Thyroid gland (tissue), 4 donors: ENCODE data around the gene HIRIP3.

Source experiments
- POLR2A ChIP-seq, 2 donors: fragments of 450-650 bp; IDR thresholded peaks; one replicate each; pipeline ENCODE4 v1.6.1; 2017; ENCODE audit warnings: antibody characterized with exemption in 2 of 2, mild to moderate bottlenecking in 2 of 2, moderate library complexity in 1 of 2
- TF ChIP-seq, protein P1 (sequence below), 6 experiments: fragments of 200-600 bp in 3 of 6; fragments of 450-650 bp in 3 of 6; sonication (generic) in 3 of 6; IDR thresholded peaks; one replicate each; pipeline ENCODE4 v1.5.1; 2016 to 2019; ENCODE audit warnings: antibody characterized with exemption in 6 of 6, mild to moderate bottlenecking in 2 of 6, inconsistent platforms in 1 of 6, moderate library complexity in 1 of 6

DNA sequence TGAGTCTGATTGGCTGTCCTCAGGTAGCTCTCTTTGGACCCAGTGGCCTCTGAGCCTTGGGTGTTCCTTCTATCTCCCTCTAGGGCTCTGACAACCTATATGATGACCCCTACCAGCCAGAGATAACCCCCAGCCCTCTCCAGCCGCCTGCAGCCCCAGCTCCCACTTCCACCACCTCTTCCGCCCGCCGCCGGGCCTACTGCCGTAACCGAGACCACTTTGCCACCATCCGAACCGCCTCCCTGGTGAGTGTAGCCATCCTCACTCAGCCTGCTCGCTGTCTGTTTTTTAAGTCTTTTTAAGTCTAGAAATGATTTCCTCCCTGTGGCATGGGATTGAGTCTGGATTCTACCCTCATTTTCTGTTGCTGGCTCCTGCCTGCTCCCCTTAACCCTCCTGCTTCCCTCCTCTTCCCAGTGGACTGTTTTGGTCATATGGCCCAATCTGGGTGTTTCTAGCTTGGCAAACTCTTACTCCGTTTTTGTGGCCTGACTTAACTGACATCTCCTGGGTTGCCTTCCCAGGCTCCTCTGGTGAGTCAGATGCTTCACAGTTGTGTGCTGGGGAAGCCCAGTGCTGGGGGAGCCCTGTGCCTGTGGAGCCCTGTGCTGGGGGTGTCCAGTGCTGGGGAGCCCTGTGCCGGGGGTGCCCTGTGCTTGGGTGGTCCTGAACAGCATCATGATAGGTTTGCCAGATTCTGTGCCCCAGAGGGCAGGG, 11.8 kb downstream of the HIRIP3 start:
- TF ChIP-seq, protein P1, sequence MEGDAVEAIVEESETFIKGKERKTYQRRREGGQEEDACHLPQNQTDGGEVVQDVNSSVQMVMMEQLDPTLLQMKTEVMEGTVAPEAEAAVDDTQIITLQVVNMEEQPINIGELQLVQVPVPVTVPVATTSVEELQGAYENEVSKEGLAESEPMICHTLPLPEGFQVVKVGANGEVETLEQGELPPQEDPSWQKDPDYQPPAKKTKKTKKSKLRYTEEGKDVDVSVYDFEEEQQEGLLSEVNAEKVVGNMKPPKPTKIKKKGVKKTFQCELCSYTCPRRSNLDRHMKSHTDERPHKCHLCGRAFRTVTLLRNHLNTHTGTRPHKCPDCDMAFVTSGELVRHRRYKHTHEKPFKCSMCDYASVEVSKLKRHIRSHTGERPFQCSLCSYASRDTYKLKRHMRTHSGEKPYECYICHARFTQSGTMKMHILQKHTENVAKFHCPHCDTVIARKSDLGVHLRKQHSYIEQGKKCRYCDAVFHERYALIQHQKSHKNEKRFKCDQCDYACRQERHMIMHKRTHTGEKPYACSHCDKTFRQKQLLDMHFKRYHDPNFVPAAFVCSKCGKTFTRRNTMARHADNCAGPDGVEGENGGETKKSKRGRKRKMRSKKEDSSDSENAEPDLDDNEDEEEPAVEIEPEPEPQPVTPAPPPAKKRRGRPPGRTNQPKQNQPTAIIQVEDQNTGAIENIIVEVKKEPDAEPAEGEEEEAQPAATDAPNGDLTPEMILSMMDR (IDR thresholded peaks at IDR 0.05), result no peak
- TF ChIP-seq POLR2A (IDR thresholded peaks at IDR 0.05), result no peak
